K562 (cell line): Measurements from ENCODE around the gene HELT. TPM values are rescaled to one million over a fixed set of nuclear protein-coding genes. Genes with fewer than 3 reads are reported as not detected.

Source experiments
- ATAC-seq: fragments of 200-7000 bp; cut with Tn5 transposase; 3 replicates; pipeline ENCODE4 v1.9.1; 2020; ENCODE audit warnings: moderate library complexity
- BruUV-seq: library from RNA; stranded (reverse); fragments of 400-500 nt; replicated peaks from 2 replicates; lab custom pipeline; 2021; lab: Mats Ljungman, UMichigan
- CTCF ChIA-PET: fragments of 300-600 bp; formaldehyde crosslinking; extraction: SDS; loops from one replicate; lab custom pipeline; 2021; ENCODE audit warnings: low intra/inter-chr PET ratio; lab: Yijun Ruan, JAX
- POLR2A ChIA-PET: fragments of 300-600, 350-650 bp; sonication (Branson Sonifier 250); formaldehyde crosslinking; extraction: SDS; loops from one replicate; lab custom pipeline; 2021; ENCODE audit warnings: antibody characterized with exemption, inconsistent platforms; lab: Yijun Ruan, JAX
- DNase-seq, 4 experiments: peaks; one replicate each; pipeline versions ENCODE4 v3.0.0 to v3.0.0-alpha.2; 2011 to 2018; ENCODE audit warnings: low spot score in 3 of 4, mixed read lengths in 3 of 4; ENCODE audit errors: extremely low read depth in 1 of 4
- FAIRE-seq: peaks from 2 replicates; lab custom pipeline; 2011; peaks lifted over from hg19 to GRCh38; lab: Jason Lieb, UNC
- H2AFZ ChIP-seq: 2 replicates; pipeline ENCODE4 v1.6.0; 2011; ENCODE audit warnings: low read depth, low read length, control low read depth, inconsistent platforms
- H3K27ac ChIP-seq: fragments of 200-600 bp; 3 replicates; pipeline ENCODE4 v1.8.0; 2011; ENCODE audit warnings: low read depth, mild to moderate bottlenecking, control low read depth, inconsistent platforms, low read length, moderate library complexity, mixed read lengths; ENCODE audit errors: extremely low read depth
- H3K27me3 ChIP-seq, 2 experiments: fragments of 300-600 bp in 1 of 2; 2 replicates in 1 of 2; 3 replicates in 1 of 2; pipeline versions ENCODE4 v1.6.0 to v1.8.0; 2011; ENCODE audit warnings: inconsistent platforms in 2 of 2, low read length in 2 of 2, mild to moderate bottlenecking in 1 of 2, mixed read lengths in 1 of 2, moderate library complexity in 1 of 2; ENCODE audit not compliant: control insufficient read depth in 2 of 2, insufficient read depth in 2 of 2
- H3K36me3 ChIP-seq: fragments of 300-600 bp; 3 replicates; pipeline ENCODE4 v1.8.0; 2011; ENCODE audit warnings: mild to moderate bottlenecking, low read length, inconsistent platforms; ENCODE audit not compliant: control insufficient read depth, insufficient read depth
- H3K4me1 ChIP-seq, 2 experiments: fragments of 200-600 bp in 1 of 2; replicated peaks in 1 of 2; 2 replicates in 1 of 2; 3 replicates in 1 of 2; pipeline versions ENCODE4 v1.5.1 to v1.8.0; 2011; ENCODE audit warnings: inconsistent platforms in 2 of 2, low read length in 2 of 2, mild to moderate bottlenecking in 1 of 2, mixed read lengths in 1 of 2, moderate library complexity in 1 of 2; ENCODE audit not compliant: control insufficient read depth in 2 of 2, insufficient read depth in 2 of 2
- H3K4me2 ChIP-seq: 2 replicates; pipeline ENCODE4 v1.6.1; 2011; ENCODE audit warnings: low read length, control low read depth, inconsistent platforms, mixed read lengths; ENCODE audit not compliant: insufficient read depth
- H3K4me3 ChIP-seq: fragments of 200-600 bp; sonication (generic), shearing (Covaris generic); 2 replicates; pipeline ENCODE4 v1.5.1; 2016; ENCODE audit warnings: control low read depth, inconsistent platforms
- H3K79me2 ChIP-seq: fragments of 200-600 bp; 3 replicates; pipeline ENCODE4 v1.8.0; 2011; ENCODE audit warnings: low read length, inconsistent platforms; ENCODE audit not compliant: control insufficient read depth, insufficient read depth
- H3K9ac ChIP-seq, 2 experiments: 2 replicates each; pipeline versions ENCODE4 v1.6.0 to v1.6.1; 2011; ENCODE audit warnings: low read depth in 2 of 2, low read length in 2 of 2, control low read depth in 1 of 2, inconsistent platforms in 1 of 2, mild to moderate bottlenecking in 1 of 2, mixed read lengths in 1 of 2; ENCODE audit not compliant: insufficient read depth in 1 of 2
- H3K9me1 ChIP-seq: one replicate; pipeline ENCODE4 v1.6.0; 2011; ENCODE audit warnings: inconsistent platforms, mild to moderate bottlenecking, low read length, moderate library complexity; ENCODE audit not compliant: control insufficient read depth, insufficient read depth
- H3K9me3 ChIP-seq: replicated peaks from 2 replicates; pipeline ENCODE4 v1.5.1; 2011; ENCODE audit warnings: low read depth, low read length, inconsistent platforms; ENCODE audit not compliant: control insufficient read depth, insufficient read depth
- H4K20me1 ChIP-seq: replicated peaks from 2 replicates; pipeline ENCODE4 v1.6.1; 2011; ENCODE audit warnings: low read length, inconsistent platforms, mixed read lengths; ENCODE audit not compliant: control insufficient read depth, insufficient read depth
- BDP1 ChIP-seq: IDR thresholded peaks from 3 replicates; pipeline ENCODE4 v1.6.1; 2011; ENCODE audit not compliant: insufficient read length, insufficient read depth
- GATA2 ChIP-seq: sonication (generic); formaldehyde crosslinking; IDR thresholded peaks from 2 replicates; pipeline ENCODE4 v1.4.0; 2020; ENCODE audit warnings: mild to moderate bottlenecking, missing genetic modification reagents
- RBM25 ChIP-seq: fragments of 200-400 bp; formaldehyde crosslinking; IDR thresholded peaks from 2 replicates; pipeline ENCODE4 v1.6.1; 2018; ENCODE audit warnings: low read length, low read depth, moderate library complexity; ENCODE audit not compliant: severe bottlenecking
- SNIP1 ChIP-seq: fragments of 450-650 bp; IDR thresholded peaks from 2 replicates; pipeline ENCODE4 v1.7.1; 2017; ENCODE audit warnings: low read depth, mild to moderate bottlenecking
- ZNF146 ChIP-seq: IDR thresholded peaks from one replicate; pipeline ENCODE4 v1.6.1; 2018; ENCODE audit warnings: missing compliant biosample characterization; ENCODE audit not compliant: unreplicated experiment
- ZNF24 ChIP-seq: fragments of 450-650 bp; IDR thresholded peaks from 2 replicates; pipeline ENCODE4 v1.6.1; 2016
- ZNF347 ChIP-seq: fragments of 450-650 bp; formaldehyde crosslinking; IDR thresholded peaks from 2 replicates; pipeline ENCODE4 v1.4.0; 2020; ENCODE audit warnings: low read depth, mild to moderate bottlenecking, moderate library complexity
- ZNF354B ChIP-seq: fragments of 250-450 bp; sonication (Bioruptor Pico); IDR thresholded peaks from 2 replicates; pipeline ENCODE4 v1.4.0; 2020
- WGBS: fragments of 100-300 bp; shearing (Covaris generic); methylation state at CpG from one replicate; pipeline ENCODE4 v1.1.6; 2016; ENCODE audit warnings: low coverage, mixed read lengths; ENCODE audit not compliant: insufficient coverage; ENCODE audit errors: missing lambda C conversion rate; 5-methylcytosine and 5-hydroxymethylcytosine counted together
- in situ Hi-C: fragments of 300-500 bp; cut with MboI; formaldehyde crosslinking; loops from 4 replicates; pipeline ENCODE4 v1.15.0; 2018; ENCODE audit warnings: inconsistent platforms, mixed read lengths
- intact Hi-C: fragments of 100-400 bp; cut with micrococcal nuclease; formaldehyde crosslinking; loops from 2 replicates; pipeline ENCODE4 v1.14.2; 2022
- polyA plus RNA-seq, 8 experiments: library from polyadenylated mRNA; depleted of rRNA in 4 of 8; stranded (reverse) in 5 of 8; unstranded in 3 of 8; fragments of >200 nt; fragmentation: Nextera tagmentation in 2 of 8; fragmentation: Illumina TruSeq in 1 of 8; extraction: Ambion mirVana in 2 of 8; extraction: Trizol in 1 of 8; gene quantifications; 2 replicates each; pipeline versions ENCODE4 v1.2.1 to v1.2.3, GENCODE V29; 2011 to 2014; ENCODE audit warnings: inconsistent platforms in 1 of 8, missing spikeins in 1 of 8
- total RNA-seq, 7 experiments: library from RNA; depleted of rRNA in 6 of 7; stranded (reverse); fragments of >200 nt in 6 of 7; fragmentation: Illumina TruSeq in 2 of 7; extraction: Trizol in 2 of 7; gene quantifications; 2 replicates each; pipeline versions ENCODE4 v1.2.1 to v1.2.3, GENCODE V29; 2011 to 2021; ENCODE audit warnings: low replicate concordance in 1 of 7
- TF ChIP-seq, protein P1 (sequence below): fragments of 250-450 bp; sonication (Bioruptor Pico); IDR thresholded peaks from 2 replicates; pipeline ENCODE4 v1.5.0; 2021

Gene HELT
- total and polyA plus RNA-seq, 9 of the 15 experiments (the other 6 are each of a cell fraction or from before 2014, with no cell fraction given), result not detected

DNA sequence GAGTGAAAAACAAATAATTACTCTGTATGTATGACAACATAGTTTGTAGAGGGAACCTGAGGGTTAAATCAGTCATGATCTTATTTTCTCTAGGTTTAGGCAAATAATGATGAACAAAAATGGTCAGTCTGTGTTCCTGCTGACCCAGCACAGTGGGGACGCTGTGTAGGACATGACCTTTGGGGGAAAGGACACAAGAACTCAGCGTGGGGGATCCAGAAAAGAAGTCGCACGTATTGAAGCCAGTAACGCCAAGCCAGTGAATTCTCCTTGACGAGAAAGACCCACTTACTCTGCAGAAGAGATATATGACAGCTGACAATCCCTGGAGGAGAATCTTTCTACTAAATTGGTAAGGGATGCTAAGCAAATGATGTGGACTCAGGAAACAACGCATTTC lies 36.6 kb downstream of the HELT start (continued):
- TF ChIP-seq ZNF24, result no peak

DNA sequence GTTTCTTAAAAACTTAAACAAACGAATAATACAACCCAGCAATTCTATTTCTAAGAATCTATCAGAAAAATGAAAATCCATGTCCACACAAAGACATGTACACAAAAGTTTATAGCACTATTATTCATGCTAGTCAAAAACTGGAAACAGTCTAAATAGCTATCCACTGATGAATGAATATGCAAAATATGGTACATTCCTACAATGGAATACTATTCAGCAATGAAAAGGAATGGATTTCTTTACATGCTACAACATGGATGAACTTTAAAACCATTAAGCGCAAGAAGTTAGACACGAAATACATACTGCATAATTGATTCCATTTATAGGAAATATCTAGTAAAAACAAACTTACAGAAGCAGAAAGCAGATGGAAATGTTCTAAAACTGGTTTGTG lies 43.3 kb downstream of the HELT start:
- ChIA-PET CTCF (no interaction called here), POLR2A (no interaction called here)
- Histone ChIP-seq H3K4me2 (no peak overlapping the region), H3K9ac (no peak overlapping the region), H4K20me1 (no peaks in the 10 kb centered on the region), H3K36me3 (no peaks in the 10 kb centered on the region), H3K4me1 (no peaks in the 10 kb centered on the region), H3K9me3 (no peaks in the 10 kb centered on the region), H3K79me2 (no peaks in the 10 kb centered on the region), H3K27ac (no peak overlapping the region), H3K27me3 (peaks cover 27 to 43% of the 10 kb centered on the region in 2 experiments), H3K9me1 (no peaks in the 10 kb centered on the region), H2AFZ (no peak overlapping the region), H3K4me3 (no peak overlapping the region)
- WGBS, result 4% methylated on average over 3 of the region's 3 CpGs
- FAIRE-seq (no peak), DNase-seq (no peak), ATAC-seq (no peak)
- TF ChIP-seq BDP1, result no peak
- TF ChIP-seq RBM25, result peak; percentile 42
- no peak for TF ChIP-seq SNIP1
- peak; percentile 71 for TF ChIP-seq ZNF146 (CRISPR knock-in tag)
- TF ChIP-seq ZNF354B, result no peak
- TF ChIP-seq GATA2 (CRISPR knock-in tag), result no peak
- TF ChIP-seq, protein P1, sequence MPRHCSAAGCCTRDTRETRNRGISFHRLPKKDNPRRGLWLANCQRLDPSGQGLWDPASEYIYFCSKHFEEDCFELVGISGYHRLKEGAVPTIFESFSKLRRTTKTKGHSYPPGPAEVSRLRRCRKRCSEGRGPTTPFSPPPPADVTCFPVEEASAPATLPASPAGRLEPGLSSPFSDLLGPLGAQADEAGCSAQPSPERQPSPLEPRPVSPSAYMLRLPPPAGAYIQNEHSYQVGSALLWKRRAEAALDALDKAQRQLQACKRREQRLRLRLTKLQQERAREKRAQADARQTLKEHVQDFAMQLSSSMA (CRISPR knock-in tag), result no peak
- no peak for TF ChIP-seq ZNF347 (CRISPR knock-in tag)
- in situ Hi-C loops, result no loop called here
- intact Hi-C loops, result no loop called here
- no TSS peak for BruUV-seq
